ENCODE data around the gene AOPEP.

- no peak for TF ChIP-seq POLR2AphosphoS5 (IDR thresholded peaks at IDR 0.05)
- TF ChIP-seq, protein P1, sequence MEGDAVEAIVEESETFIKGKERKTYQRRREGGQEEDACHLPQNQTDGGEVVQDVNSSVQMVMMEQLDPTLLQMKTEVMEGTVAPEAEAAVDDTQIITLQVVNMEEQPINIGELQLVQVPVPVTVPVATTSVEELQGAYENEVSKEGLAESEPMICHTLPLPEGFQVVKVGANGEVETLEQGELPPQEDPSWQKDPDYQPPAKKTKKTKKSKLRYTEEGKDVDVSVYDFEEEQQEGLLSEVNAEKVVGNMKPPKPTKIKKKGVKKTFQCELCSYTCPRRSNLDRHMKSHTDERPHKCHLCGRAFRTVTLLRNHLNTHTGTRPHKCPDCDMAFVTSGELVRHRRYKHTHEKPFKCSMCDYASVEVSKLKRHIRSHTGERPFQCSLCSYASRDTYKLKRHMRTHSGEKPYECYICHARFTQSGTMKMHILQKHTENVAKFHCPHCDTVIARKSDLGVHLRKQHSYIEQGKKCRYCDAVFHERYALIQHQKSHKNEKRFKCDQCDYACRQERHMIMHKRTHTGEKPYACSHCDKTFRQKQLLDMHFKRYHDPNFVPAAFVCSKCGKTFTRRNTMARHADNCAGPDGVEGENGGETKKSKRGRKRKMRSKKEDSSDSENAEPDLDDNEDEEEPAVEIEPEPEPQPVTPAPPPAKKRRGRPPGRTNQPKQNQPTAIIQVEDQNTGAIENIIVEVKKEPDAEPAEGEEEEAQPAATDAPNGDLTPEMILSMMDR (IDR thresholded peaks at IDR 0.05), result no peak
Observed at GRCh38 chr9:94882966-94883641, 156.6 kb downstream of the AOPEP start.

All from suprapubic skin (tissue), 3 donors.